Neural progenitor cell (in vitro differentiated cells): ENCODE data around the gene MARCHF6. TPM values are rescaled to one million over a fixed set of nuclear protein-coding genes. Genes with fewer than 3 reads are reported as not detected.

Experiments
- DNase-seq: peaks from one replicate; pipeline ENCODE4 v3.0.0-alpha.2; 2016; ENCODE audit warnings: low spot score
- H2AFZ ChIP-seq: fragments of 200-600 bp; sonication (generic); replicated peaks from 2 replicates; pipeline ENCODE4 v1.6.1; 2016; ENCODE audit warnings: antibody characterized with exemption
- H3F3A ChIP-seq: fragments of 200-600 bp; sonication (generic); 2 replicates; pipeline ENCODE4 v1.6.1; 2016; ENCODE audit warnings: antibody characterized with exemption, low read depth
- H3K27ac ChIP-seq: fragments of 200-600 bp; sonication (generic); 2 replicates; pipeline ENCODE4 v1.5.1; 2016; ENCODE audit warnings: mild to moderate bottlenecking
- H3K27me3 ChIP-seq: fragments of 200-600 bp; sonication (generic); 2 replicates; pipeline ENCODE4 v1.6.1; 2016; ENCODE audit warnings: mild to moderate bottlenecking, moderate library complexity
- H3K36me3 ChIP-seq: fragments of 200-600 bp; sonication (generic); 2 replicates; pipeline ENCODE4 v1.5.1; 2016
- H3K4me1 ChIP-seq: fragments of 200-600 bp; sonication (generic); 2 replicates; pipeline ENCODE4 v1.6.1; 2016; ENCODE audit warnings: mixed run types
- H3K4me2 ChIP-seq: fragments of 200-600 bp; sonication (generic); 2 replicates; pipeline ENCODE4 v1.6.1; 2016
- H3K4me3 ChIP-seq: fragments of 200-600 bp; sonication (generic); 2 replicates; pipeline ENCODE4 v1.5.1; 2016
- H3K79me2 ChIP-seq: fragments of 200-600 bp; sonication (generic); 2 replicates; pipeline ENCODE4 v1.6.1; 2016; ENCODE audit warnings: low read depth
- H3K9ac ChIP-seq: fragments of 200-600 bp; sonication (generic); 2 replicates; pipeline ENCODE4 v1.6.1; 2016
- H3K9me3 ChIP-seq: fragments of 200-600 bp; sonication (generic); 2 replicates; pipeline ENCODE4 v1.5.1; 2016; ENCODE audit warnings: low read depth
- H4K20me1 ChIP-seq: fragments of 200-600 bp; sonication (generic); 2 replicates; pipeline ENCODE4 v1.6.1; 2016; ENCODE audit warnings: low read depth
- H3K27ac Mint-ChIP-seq: 3 replicates; pipeline ENCODE4 v1.8.0; 2021; ENCODE audit warnings: mixed read lengths
- H3K27me3 Mint-ChIP-seq: 2 replicates; pipeline ENCODE4 v1.8.0; 2022; ENCODE audit warnings: low read depth, mild to moderate bottlenecking, inconsistent platforms, moderate library complexity, mixed read lengths; ENCODE audit not compliant: insufficient read depth
- H3K36me3 Mint-ChIP-seq: 3 replicates; pipeline ENCODE4 v1.8.0; 2021; ENCODE audit warnings: mixed read lengths
- H3K4me1 Mint-ChIP-seq: 3 replicates; pipeline ENCODE4 v1.8.0; 2021; ENCODE audit warnings: mixed read lengths
- H3K4me3 Mint-ChIP-seq: 3 replicates; pipeline ENCODE4 v1.8.0; 2021; ENCODE audit warnings: mild to moderate bottlenecking, moderate library complexity, mixed read lengths
- H3K9me3 Mint-ChIP-seq: 3 replicates; pipeline ENCODE4 v1.8.0; 2020; ENCODE audit warnings: mixed read lengths
- CTCF ChIP-seq: fragments of 200-600 bp; sonication (generic); IDR thresholded peaks from 2 replicates; pipeline ENCODE4 v1.5.1; 2017; ENCODE audit warnings: antibody characterized with exemption, mild to moderate bottlenecking
- EZH2 ChIP-seq: fragments of 200-600 bp; sonication (generic); IDR thresholded peaks from 2 replicates; pipeline ENCODE4 v1.6.1; 2017; ENCODE audit warnings: antibody characterized with exemption, mild to moderate bottlenecking, moderate library complexity
- EZH2phosphoT487 ChIP-seq: fragments of 200-600 bp; sonication (generic); IDR thresholded peaks from 2 replicates; pipeline ENCODE4 v1.6.1; 2017; ENCODE audit warnings: antibody characterized with exemption
- small RNA-seq: library from RNA; depleted of rRNA; stranded (forward); fragments of <200 nt; gene quantifications from one replicate; pipeline ENCODE3, GENCODE V24; 2015
- total RNA-seq: library from RNA; depleted of rRNA; stranded (reverse); fragments of >200 nt; gene quantifications from 2 replicates; pipeline ENCODE4 v1.2.3, GENCODE V29; 2015; ENCODE audit warnings: low replicate concordance

MARCHF6 gene
- total RNA-seq, 1 donor from 2014 or later = 151 TPM

GRCh38 chr5:10401498-10401897 lies 48.0 kb downstream of the MARCHF6 start:
- H3K36me3 ChIP-seq = peaks cover 30% of the 10 kb centered on the region
- H3K27ac Mint-ChIP-seq = no peak overlapping the region
- peaks cover under 1% of the 10 kb centered on the region for H3K4me1 Mint-ChIP-seq

More at GRCh38 chr5:10401498-10401897, 48.0 kb downstream of the MARCHF6 start:
- Mint-ChIP-seq H3K4me3 (no peak overlapping the region), H3K36me3 (peaks cover 54% of the 10 kb centered on the region), H3K27me3 (no peaks in the 10 kb centered on the region), H3K9me3 (no peaks in the 10 kb centered on the region)
- no peak overlapping the region for H2AFZ ChIP-seq
- peaks cover 8% of the 10 kb centered on the region for H3F3A ChIP-seq
- H3K27me3 ChIP-seq = no peaks in the 10 kb centered on the region
- peaks cover 7% of the 10 kb centered on the region for H3K79me2 ChIP-seq
- H3K4me3 ChIP-seq = no peak overlapping the region
- peaks cover 19% of the 10 kb centered on the region for H4K20me1 ChIP-seq
- H3K9me3 ChIP-seq = no peaks in the 10 kb centered on the region
- H3K9ac ChIP-seq = no peak overlapping the region
- no peak for DNase-seq
- no peak overlapping the region for H3K27ac ChIP-seq
- no peak overlapping the region for H3K4me2 ChIP-seq
- peaks cover 5% of the 10 kb centered on the region for H3K4me1 ChIP-seq
- TF ChIP-seq EZH2phosphoT487 (no peak), EZH2 (no peak), CTCF (no peak)

Small RNA genes lying within 50 kb of the gene (small RNA-seq; reads per million reads assigned to genes)
- gene RF00019 = not detected

Other genes starting within 250 kb of the MARCHF6 start
- 31.7 and 50.8 TPM in 2 replicates for gene ATPSCKMT, start 103.8 kb upstream of the MARCHF6 start, total RNA-seq
- gene CCT5, start 103.4 kb upstream of the MARCHF6 start, total RNA-seq = 532 TPM in 2 replicates
- 11.3 and 11.6 TPM in 2 replicates for gene CMBL, start 45.8 kb upstream of the MARCHF6 start, total RNA-seq
- 0.22 TPM in 1 of 2 replicates, not detected in the other for gene ROPN1L, start 88.2 kb downstream of the MARCHF6 start, total RNA-seq
- 2.2 and 3.5 TPM in 2 replicates for gene ANKRD33B, start 210.4 kb downstream of the MARCHF6 start, total RNA-seq